Neuronal stem cell (in vitro differentiated cells): Measurements from ENCODE around the gene GABBR2.

Experiments
- DNase-seq: peaks from one replicate; pipeline ENCODE4 v3.0.0-alpha.2; 2013; ENCODE audit warnings: low spot score
- H2AFZ ChIP-seq: one replicate; pipeline ENCODE4 v1.6.1; 2013; ENCODE audit warnings: mild to moderate bottlenecking, low read length, inconsistent platforms
- H2AK5ac ChIP-seq: 2 replicates; pipeline ENCODE4 v1.6.1; 2013; ENCODE audit warnings: low read depth, mild to moderate bottlenecking, inconsistent platforms, low read length, moderate library complexity, mixed read lengths
- H2BK120ac ChIP-seq: 2 replicates; pipeline ENCODE4 v1.6.1; 2013; ENCODE audit warnings: low read depth, mild to moderate bottlenecking, inconsistent platforms, low read length, moderate library complexity, mixed read lengths
- H2BK12ac ChIP-seq: one replicate; pipeline ENCODE4 v1.6.1; 2013; ENCODE audit warnings: low read length, inconsistent platforms
- H2BK15ac ChIP-seq: 2 replicates; pipeline ENCODE4 v1.6.1; 2013; ENCODE audit warnings: mild to moderate bottlenecking, low read length, inconsistent platforms, mixed read lengths
- H2BK5ac ChIP-seq: one replicate; pipeline ENCODE4 v1.6.1; 2013; ENCODE audit warnings: inconsistent platforms, mild to moderate bottlenecking, low read length, moderate library complexity
- H3K14ac ChIP-seq: one replicate; pipeline ENCODE4 v1.6.1; 2013; ENCODE audit warnings: low read length, inconsistent platforms
- H3K18ac ChIP-seq: 2 replicates; pipeline ENCODE4 v1.6.1; 2013; ENCODE audit warnings: low read length, inconsistent platforms
- H3K23ac ChIP-seq: 2 replicates; pipeline ENCODE4 v1.6.1; 2013; ENCODE audit warnings: low read depth, mild to moderate bottlenecking, mixed read lengths, low read length, inconsistent platforms; ENCODE audit not compliant: poor library complexity
- H3K27ac ChIP-seq: replicated peaks from 3 replicates; pipeline ENCODE4 v1.5.1; 2013; ENCODE audit warnings: low read length, inconsistent platforms
- H3K27me3 ChIP-seq, 3 experiments: 2 replicates each; pipeline ENCODE4 v1.6.1; 2013; ENCODE audit warnings: low read length in 3 of 3, mild to moderate bottlenecking in 2 of 3, inconsistent platforms in 1 of 3, low read depth in 1 of 3, mixed read lengths in 1 of 3, moderate library complexity in 1 of 3; ENCODE audit not compliant: control insufficient read depth in 3 of 3, insufficient read depth in 3 of 3
- H3K36me3 ChIP-seq, 2 donors: replicated peaks in 1 of 2; 2 replicates each; pipeline ENCODE4 v1.6.1; 2013; ENCODE audit warnings: low read length in 2 of 2; ENCODE audit not compliant: control insufficient read depth in 2 of 2, insufficient read depth in 2 of 2
- H3K4ac ChIP-seq: 2 replicates; pipeline ENCODE4 v1.6.1; 2013; ENCODE audit warnings: inconsistent platforms, mild to moderate bottlenecking, low read length, moderate library complexity
- H3K4me1 ChIP-seq, 2 donors: 1 replicate in 1 of 2; 2 replicates in 1 of 2; pipeline ENCODE4 v1.6.1; 2013; ENCODE audit warnings: low read length in 2 of 2, low read depth in 1 of 2; ENCODE audit not compliant: control insufficient read depth in 2 of 2, insufficient read depth in 1 of 2
- H3K4me2 ChIP-seq: one replicate; pipeline ENCODE4 v1.6.1; 2013; ENCODE audit warnings: mild to moderate bottlenecking, low read length, inconsistent platforms; ENCODE audit not compliant: insufficient read depth, poor library complexity, severe bottlenecking
- H3K4me3 ChIP-seq, 2 donors: 2 replicates each; pipeline ENCODE4 v1.5.1; 2013; ENCODE audit warnings: low read length in 2 of 2, mild to moderate bottlenecking in 2 of 2, inconsistent platforms in 1 of 2, moderate library complexity in 1 of 2
- H3K79me1 ChIP-seq: one replicate; pipeline ENCODE4 v1.6.1; 2013; ENCODE audit warnings: low read depth, mild to moderate bottlenecking, inconsistent platforms, low read length, moderate library complexity
- H3K9ac ChIP-seq: one replicate; pipeline ENCODE4 v1.6.1; 2013; ENCODE audit warnings: mild to moderate bottlenecking, low read depth, low read length, inconsistent platforms; ENCODE audit not compliant: poor library complexity
- H3K9me3 ChIP-seq, 2 donors: replicated peaks in 1 of 2; 2 replicates each; pipeline versions ENCODE3 to v1.6.1; 2013; ENCODE audit warnings: low read length in 2 of 2, mild to moderate bottlenecking in 2 of 2, inconsistent platforms in 1 of 2, low read depth in 1 of 2, mixed read lengths in 1 of 2, moderate library complexity in 1 of 2; ENCODE audit not compliant: control insufficient read depth in 2 of 2, insufficient read depth in 1 of 2
- H4K8ac ChIP-seq: one replicate; pipeline ENCODE4 v1.6.1; 2013; ENCODE audit warnings: low read depth, mild to moderate bottlenecking, inconsistent platforms, low read length, moderate library complexity
- H4K91ac ChIP-seq: one replicate; pipeline ENCODE4 v1.6.1; 2013; ENCODE audit warnings: low read length, low read depth, mild to moderate bottlenecking, inconsistent platforms; ENCODE audit not compliant: poor library complexity
- whole genome bisulfite sequencing, 2 donors: extraction: QIAGEN DNeasy Blood & Tissue Kit; methylation state at CpG; one replicate each; pipeline ENCODE4 v1.1.7; 2013; ENCODE audit warnings: missing lambda C conversion rate in 2 of 2, mixed read lengths in 1 of 2; ENCODE audit not compliant: insufficient read length in 2 of 2, insufficient replicate concordance in 1 of 2; ENCODE audit errors: extremely low coverage in 2 of 2; 5-methylcytosine and 5-hydroxymethylcytosine counted together

The GABBR2 gene

DNA sequence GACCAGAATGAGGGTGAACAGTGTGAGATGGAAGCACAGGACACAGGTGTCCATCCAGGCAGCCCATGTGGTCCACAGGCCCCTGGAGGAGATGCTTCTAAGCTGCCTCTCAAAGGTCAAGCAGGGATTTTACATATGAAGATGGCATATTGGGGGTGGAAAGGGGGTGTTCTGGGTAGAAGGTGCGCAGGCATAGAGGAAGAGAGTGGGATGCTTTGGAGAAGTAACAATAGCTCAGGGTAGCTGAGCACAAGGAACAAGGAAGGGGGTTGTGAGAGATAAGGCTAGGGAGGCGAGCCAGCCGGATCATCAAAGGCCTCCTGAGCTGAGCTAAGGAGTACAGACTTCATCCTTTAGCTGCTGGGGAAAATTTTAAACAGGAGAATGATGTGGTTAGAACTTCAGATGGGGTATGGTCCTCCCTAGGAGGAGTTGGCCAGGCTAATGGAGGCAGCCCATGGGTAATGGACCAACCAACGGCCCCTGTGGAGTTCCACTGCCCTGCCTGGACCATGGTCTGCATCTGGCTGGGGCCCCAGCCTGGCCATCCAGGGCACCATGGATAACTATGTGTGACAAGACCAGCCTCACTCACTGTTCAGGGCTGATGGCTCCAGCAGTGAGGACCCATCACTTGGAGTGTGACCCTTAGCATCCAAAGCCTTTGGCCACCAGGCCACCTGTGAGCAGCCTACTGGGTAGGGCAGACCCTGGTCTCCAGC lies 366.5 kb downstream of the GABBR2 start:
- Histone ChIP-seq H2AFZ (no peak overlapping the region), H3K79me1 (no peaks in the 10 kb centered on the region), H3K18ac (no peak overlapping the region), H2BK5ac (no peak overlapping the region), H3K4ac (no peak overlapping the region), H2BK15ac (no peak overlapping the region), H2BK120ac (no peak overlapping the region), H3K4me3 (no peak overlapping the region), H2BK12ac (no peak overlapping the region), H3K23ac (no peak overlapping the region), H4K8ac (no peak overlapping the region), H2AK5ac (no peak overlapping the region), H3K27me3 (no peaks in the 10 kb centered on the region), H4K91ac (no peak overlapping the region), H3K14ac (no peak overlapping the region), H3K27ac (no peak overlapping the region), H3K4me1 (no peaks in the 10 kb centered on the region), H3K9me3 (peaks cover 0 to 3% of the 10 kb centered on the region in 2 donors), H3K4me2 (no peak overlapping the region), H3K36me3 (no peaks in the 10 kb centered on the region), H3K9ac (no peak overlapping the region)
- WGBS, 2 donors, result no CpG with 5 or more reads among the region's 4 CpGs
- no peak for DNase-seq

DNA sequence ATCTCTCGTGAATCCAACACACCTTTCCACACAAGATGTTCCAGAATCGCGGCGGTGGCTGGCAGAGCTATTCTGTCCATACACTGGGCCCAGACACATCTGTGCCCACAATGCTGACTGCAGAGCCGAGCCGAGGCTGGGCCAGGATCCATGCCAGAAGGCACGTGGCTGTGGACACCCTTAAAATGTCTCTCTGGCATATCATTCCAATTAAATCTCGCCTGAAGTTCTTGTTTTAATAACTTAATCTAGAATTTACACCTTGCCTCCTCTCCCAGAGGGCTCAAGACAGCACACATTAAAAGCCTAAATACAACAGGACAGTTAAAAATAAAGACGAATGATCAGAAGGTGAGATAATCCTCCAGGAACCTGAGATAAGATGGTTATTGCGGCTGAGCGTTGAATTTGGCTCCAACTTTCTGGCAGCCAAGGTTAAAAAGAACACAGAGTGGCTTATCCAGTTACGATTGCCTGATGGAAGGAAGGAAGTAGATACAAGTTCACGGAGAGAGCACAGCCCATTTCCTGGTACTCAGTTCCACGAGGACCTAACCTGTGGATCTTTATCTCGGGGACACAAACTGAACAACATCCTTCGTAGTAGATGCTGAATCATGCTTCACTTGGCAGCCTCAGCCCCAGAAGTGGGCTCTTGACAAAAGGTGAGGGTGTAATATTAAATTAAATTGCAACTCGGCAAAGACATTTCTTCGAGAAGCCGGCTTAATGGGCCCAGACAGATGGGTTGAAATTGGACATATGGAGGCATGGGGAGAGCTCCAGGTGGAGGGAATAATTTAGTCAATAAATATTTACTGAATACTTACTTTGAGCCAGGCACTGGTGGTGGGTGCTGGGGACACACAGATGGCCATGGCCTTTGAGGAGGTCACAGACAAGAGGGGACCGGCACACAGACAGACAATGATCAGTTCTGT lies 367.3 kb downstream of the GABBR2 start:
- Histone ChIP-seq H2AFZ (no peak overlapping the region), H2BK5ac (no peak overlapping the region), H2BK15ac (no peak overlapping the region), H3K4me3 (no peak overlapping the region), H3K36me3 (no peaks in the 10 kb centered on the region), H3K4ac (no peak overlapping the region), H3K9me3 (peaks cover 0 to 3% of the 10 kb centered on the region in 2 donors), H4K8ac (no peak overlapping the region), H3K9ac (no peak overlapping the region), H3K79me1 (no peaks in the 10 kb centered on the region), H2BK12ac (no peak overlapping the region), H3K23ac (no peak overlapping the region), H3K14ac (no peak overlapping the region), H2BK120ac (no peak overlapping the region), H3K27me3 (no peaks in the 10 kb centered on the region), H3K18ac (no peak overlapping the region), H3K4me1 (no peaks in the 10 kb centered on the region), H2AK5ac (no peak overlapping the region), H4K91ac (no peak overlapping the region), H3K4me2 (no peak overlapping the region), H3K27ac (no peak overlapping the region)
- DNase-seq, result no peak
- WGBS, 2 donors, result no CpG with 5 or more reads among the region's 20 CpGs

DNA sequence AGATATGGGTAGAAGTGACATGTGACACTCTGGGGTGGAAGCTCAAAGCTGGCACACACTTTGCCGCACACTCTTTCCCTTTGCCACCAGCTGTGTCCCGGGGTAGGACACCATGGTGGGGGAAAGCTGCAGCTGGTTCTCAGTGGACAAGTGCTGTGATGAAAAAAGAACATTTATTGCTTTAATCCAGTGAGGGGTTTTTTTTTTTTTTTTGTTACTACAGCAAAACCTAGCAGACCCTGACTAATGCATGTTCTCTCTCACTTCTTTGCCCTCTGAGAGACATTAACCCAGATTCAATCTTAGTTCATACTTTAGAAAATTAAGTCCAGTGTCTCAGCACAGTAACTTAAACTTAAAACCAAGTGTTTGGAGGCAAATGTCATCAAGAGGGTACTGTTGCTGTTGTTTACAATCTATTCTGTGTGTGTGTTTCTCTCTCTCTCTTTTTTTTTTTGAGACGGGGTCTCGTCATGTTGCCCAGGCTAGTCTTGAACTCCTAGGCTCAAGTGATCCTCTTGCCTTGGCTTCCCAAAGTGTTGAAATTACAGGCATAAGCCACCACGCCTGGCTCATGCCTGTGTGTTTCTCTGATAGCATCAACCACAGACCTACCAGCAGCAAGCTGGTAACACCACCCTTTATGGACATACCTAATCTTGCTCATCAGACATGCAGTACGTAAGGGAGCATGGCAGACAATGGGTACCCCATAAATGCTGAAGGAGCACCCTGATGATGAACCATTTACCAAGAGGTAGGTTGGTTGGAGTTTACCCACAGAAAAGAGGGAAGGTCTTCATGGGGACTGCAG lies 368.5 kb downstream of the GABBR2 start:
- Histone ChIP-seq H3K4me3 (no peak overlapping the region), H3K9ac (no peak overlapping the region), H2AFZ (no peak overlapping the region), H2BK120ac (no peak overlapping the region), H3K14ac (no peak overlapping the region), H3K79me1 (no peaks in the 10 kb centered on the region), H4K91ac (no peak overlapping the region), H2AK5ac (no peak overlapping the region), H3K4ac (no peak overlapping the region), H3K27ac (no peak overlapping the region), H3K27me3 (no peaks in the 10 kb centered on the region), H2BK12ac (no peak overlapping the region), H3K4me2 (no peak overlapping the region), H2BK5ac (no peak overlapping the region), H3K23ac (peak overlapping the region; percentile 67), H3K36me3 (no peaks in the 10 kb centered on the region), H2BK15ac (no peak overlapping the region), H3K18ac (no peak overlapping the region), H3K4me1 (no peaks in the 10 kb centered on the region), H4K8ac (no peak overlapping the region), H3K9me3 (peaks cover 0 to 3% of the 10 kb centered on the region in 2 donors)
- WGBS, 2 donors, result no CpG with 5 or more reads among the region's 6 CpGs
- no peak for DNase-seq
